Activated T-cell treated with anti-CD3 and anti-CD28 coated beads, Interleukin-2, amount 50 U/mL, for 72 hours (primary cell): ENCODE data around the gene NFATC1. TPM values are rescaled to one million over a fixed set of nuclear protein-coding genes. Genes with fewer than 3 reads are reported as not detected.

Experiments
- ATAC-seq, 2 donors: fragments of 150-1000 bp; cut with Tn5 transposase; replicated peaks in 1 of 2; 2 replicates each; pipeline ENCODE4 v1.10.0; 2021; ENCODE audit warnings: moderate library complexity in 2 of 2, mild to moderate bottlenecking in 1 of 2
- DNase-seq, 2 donors: peaks; one replicate each; pipeline ENCODE4 v3.0.0; 2021 to 2022; ENCODE audit warnings: mixed read lengths in 1 of 2
- H3K27ac Mint-ChIP-seq: one replicate; pipeline ENCODE4 v1.8.0; 2022; ENCODE audit warnings: mild to moderate bottlenecking, moderate library complexity, mixed read lengths
- H3K27me3 Mint-ChIP-seq: one replicate; pipeline ENCODE4 v1.8.0; 2022; ENCODE audit warnings: low read depth, mixed read lengths
- H3K36me3 Mint-ChIP-seq, 2 donors: one replicate each; pipeline ENCODE4 v1.8.0; 2022; ENCODE audit warnings: mixed read lengths in 2 of 2, mild to moderate bottlenecking in 1 of 2; ENCODE audit not compliant: insufficient read depth in 2 of 2
- H3K4me1 Mint-ChIP-seq: one replicate; pipeline ENCODE4 v1.8.0; 2022; ENCODE audit warnings: low read depth, mixed read lengths
- H3K4me3 Mint-ChIP-seq, 2 donors: one replicate each; pipeline ENCODE4 v1.8.0; 2022; ENCODE audit warnings: mild to moderate bottlenecking in 2 of 2, mixed read lengths in 2 of 2, moderate library complexity in 2 of 2
- H3K9me3 Mint-ChIP-seq, 2 donors: one replicate each; pipeline ENCODE4 v1.8.0; 2022; ENCODE audit warnings: mixed read lengths in 2 of 2
- total RNA-seq, 2 donors: library from RNA; stranded (reverse); gene quantifications; one replicate each; pipeline ENCODE4 v1.2.3, GENCODE V29; 2022

Gene NFATC1
- total RNA-seq, 2 donors from 2014 or later: 70.4 to 86.0 TPM

- H3K9me3 Mint-ChIP-seq: no peaks in the 10 kb centered on the region
- DNase-seq: no peak
- no peaks in the 10 kb centered on the region for H3K27me3 Mint-ChIP-seq
- peaks cover 62% of the 10 kb centered on the region for H3K4me1 Mint-ChIP-seq
- peak overlapping the region; percentile 58 to 76 for H3K4me3 Mint-ChIP-seq
- peaks cover 6 to 19% of the 10 kb centered on the region in 2 donors for H3K36me3 Mint-ChIP-seq
- ATAC-seq: peak in 1 of 2 donors; percentile 17
- peak overlapping the region; percentile 86 for H3K27ac Mint-ChIP-seq
These were observed 110.7 kb downstream of the NFATC1 start for GRCh38 chr18:79506191-79507075.

- DNase-seq: no peak
These were observed 111.4 kb downstream of the NFATC1 start for GRCh38 chr18:79507076-79507545.

GRCh38 chr18:79507546-79508480, 112.1 kb downstream of the NFATC1 start:
- no peaks in the 10 kb centered on the region for H3K9me3 Mint-ChIP-seq
- peaks cover 6 to 21% of the 10 kb centered on the region in 2 donors for H3K36me3 Mint-ChIP-seq
- H3K4me3 Mint-ChIP-seq: peak overlapping the region; percentile 58 to 76
- peak overlapping the region; percentile 80 for H3K27ac Mint-ChIP-seq
- H3K27me3 Mint-ChIP-seq: no peaks in the 10 kb centered on the region
- peaks cover 56% of the 10 kb centered on the region for H3K4me1 Mint-ChIP-seq
- DNase-seq (no peak), ATAC-seq (peak in 1 of 2 donors; percentile 30)

More at GRCh38 chr18:79507076-79507545, 111.4 kb downstream of the NFATC1 start:
- Mint-ChIP-seq H3K36me3 (peaks cover 6 to 21% of the 10 kb centered on the region in 2 donors), H3K4me1 (peaks cover 62% of the 10 kb centered on the region), H3K9me3 (no peaks in the 10 kb centered on the region), H3K4me3 (peak overlapping the region; percentile 58 to 76), H3K27ac (no peak overlapping the region), H3K27me3 (no peaks in the 10 kb centered on the region)
- ATAC-seq: peak; percentile 41 to 54

GRCh38 chr18:79508565-79509535, 113.1 kb downstream of the NFATC1 start:
- Mint-ChIP-seq H3K27me3 (no peaks in the 10 kb centered on the region), H3K9me3 (no peaks in the 10 kb centered on the region), H3K36me3 (peaks cover 6 to 25% of the 10 kb centered on the region in 2 donors), H3K27ac (peak overlapping the region; percentile 56), H3K4me3 (peak overlapping the region; percentile 2 to 76), H3K4me1 (peaks cover 45% of the 10 kb centered on the region)
- no peak for ATAC-seq
- DNase-seq: peak in 1 of 2 donors; percentile 0

GRCh38 chr18:79509536-79509930, 113.8 kb downstream of the NFATC1 start:
- H3K4me1 Mint-ChIP-seq: peaks cover 39% of the 10 kb centered on the region
- no peak overlapping the region for H3K4me3 Mint-ChIP-seq
- ATAC-seq: no peak
- H3K27me3 Mint-ChIP-seq: no peaks in the 10 kb centered on the region
- no peak for DNase-seq
- H3K9me3 Mint-ChIP-seq: no peaks in the 10 kb centered on the region
- no peak overlapping the region for H3K27ac Mint-ChIP-seq
- H3K36me3 Mint-ChIP-seq: peaks cover 4 to 23% of the 10 kb centered on the region in 2 donors

GRCh38 chr18:79510046-79510685, 114.4 kb downstream of the NFATC1 start:
- ATAC-seq (no peak), DNase-seq (no peak)
- Mint-ChIP-seq H3K4me3 (no peak overlapping the region), H3K4me1 (peaks cover 36% of the 10 kb centered on the region), H3K9me3 (no peaks in the 10 kb centered on the region), H3K27ac (no peak overlapping the region), H3K36me3 (peaks cover 4 to 23% of the 10 kb centered on the region in 2 donors), H3K27me3 (no peaks in the 10 kb centered on the region)

GRCh38 chr18:79510731-79511241, 115.1 kb downstream of the NFATC1 start:
- H3K27ac Mint-ChIP-seq: no peak overlapping the region
- no peaks in the 10 kb centered on the region for H3K9me3 Mint-ChIP-seq
- peaks cover 38% of the 10 kb centered on the region for H3K4me1 Mint-ChIP-seq
- no peak for ATAC-seq
- no peak for DNase-seq
- H3K27me3 Mint-ChIP-seq: no peaks in the 10 kb centered on the region
- no peak overlapping the region for H3K4me3 Mint-ChIP-seq
- H3K36me3 Mint-ChIP-seq: peaks cover 4 to 21% of the 10 kb centered on the region in 2 donors

- Mint-ChIP-seq H3K4me1 (peaks cover 38% of the 10 kb centered on the region), H3K4me3 (no peak overlapping the region), H3K27me3 (no peaks in the 10 kb centered on the region), H3K27ac (no peak overlapping the region), H3K36me3 (peaks cover 4 to 21% of the 10 kb centered on the region in 2 donors), H3K9me3 (no peaks in the 10 kb centered on the region)
- DNase-seq (no peak), ATAC-seq (no peak)
These were observed 115.5 kb downstream of the NFATC1 start for GRCh38 chr18:79511271-79511670.

- ATAC-seq: no peak
- peaks cover 37% of the 10 kb centered on the region for H3K4me1 Mint-ChIP-seq
- H3K27ac Mint-ChIP-seq: no peak overlapping the region
- peaks cover 4 to 19% of the 10 kb centered on the region in 2 donors for H3K36me3 Mint-ChIP-seq
- no peak for DNase-seq
- H3K4me3 Mint-ChIP-seq: no peak overlapping the region
- no peaks in the 10 kb centered on the region for H3K27me3 Mint-ChIP-seq
- no peaks in the 10 kb centered on the region for H3K9me3 Mint-ChIP-seq
These were observed 116.1 kb downstream of the NFATC1 start for GRCh38 chr18:79511671-79512301.

GRCh38 chr18:79512461-79513380, 117.0 kb downstream of the NFATC1 start:
- DNase-seq: no peak
- no peak overlapping the region for H3K4me3 Mint-ChIP-seq
- H3K4me1 Mint-ChIP-seq: peaks cover 37% of the 10 kb centered on the region
- ATAC-seq: no peak
- H3K36me3 Mint-ChIP-seq: peaks cover 4 to 19% of the 10 kb centered on the region in 2 donors
- no peaks in the 10 kb centered on the region for H3K9me3 Mint-ChIP-seq
- no peaks in the 10 kb centered on the region for H3K27me3 Mint-ChIP-seq
- no peak overlapping the region for H3K27ac Mint-ChIP-seq
